Transverse colon (tissue), 4 donors: ENCODE data around the gene TENT5C. TPM values are rescaled to one million over a fixed set of nuclear protein-coding genes. Genes with fewer than 3 reads are reported as not detected.
A peak's percentile ranks its signal among the peaks of the same experiment; 100 is the strongest.

Experiments used
- DNase-seq: peaks from one replicate; pipeline ENCODE4 v3.0.0-alpha.2; 2019
- H3K27ac ChIP-seq, 4 donors: fragments of 200-600 bp; sonication (generic); 2 replicates each; pipeline ENCODE4 v1.5.1; 2016 to 2018; ENCODE audit warnings: inconsistent platforms in 4 of 4
- H3K27me3 ChIP-seq: fragments of 200-600 bp; sonication (generic); 2 replicates; pipeline ENCODE4 v1.5.1; 2017; ENCODE audit warnings: inconsistent platforms
- H3K36me3 ChIP-seq, 4 donors: fragments of 200-600 bp; sonication (generic); 2 replicates each; pipeline ENCODE4 v1.5.1; 2017 to 2019; ENCODE audit warnings: inconsistent platforms in 4 of 4
- H3K4me1 ChIP-seq, 4 donors: fragments of 200-600 bp; sonication (generic); 2 replicates each; pipeline ENCODE4 v1.5.1; 2017 to 2020; ENCODE audit warnings: inconsistent platforms in 4 of 4
- H3K4me3 ChIP-seq, 4 donors: fragments of 200-600 bp; sonication (generic); 1 replicate in 1 of 4; 2 replicates in 3 of 4; pipeline versions ENCODE4 v1.5.1 to v1.6.1; 2017 to 2019; ENCODE audit warnings: inconsistent platforms in 4 of 4
- H3K9me3 ChIP-seq, 2 donors: fragments of 200-600 bp; sonication (generic); 2 replicates each; pipeline ENCODE4 v1.5.1; 2017 to 2019; ENCODE audit warnings: inconsistent platforms in 2 of 2
- EP300 ChIP-seq: sonication (generic); formaldehyde crosslinking; IDR thresholded peaks from one replicate; pipeline ENCODE4 v1.6.1; 2017; ENCODE audit warnings: antibody characterized with exemption, low read depth
- POLR2A ChIP-seq: fragments of 450-650 bp; IDR thresholded peaks from one replicate; pipeline ENCODE4 v1.6.1; 2016; ENCODE audit warnings: antibody characterized with exemption, mild to moderate bottlenecking, moderate library complexity
- POLR2AphosphoS5 ChIP-seq, 3 donors: sonication (generic); formaldehyde crosslinking; IDR thresholded peaks; one replicate each; pipeline ENCODE4 v1.6.1; 2016; ENCODE audit warnings: antibody characterized with exemption in 3 of 3
- WGBS, 2 donors: methylation state at CpG; one replicate each; pipeline ENCODE4 v1.1.5; 2018; ENCODE audit warnings: low coverage in 1 of 2; 5-methylcytosine and 5-hydroxymethylcytosine counted together
- in situ Hi-C, 4 donors: fragments of 200-750 bp; cut with MboI; loops; one replicate each; pipeline versions ENCODE4 v1.15.0 to v1.15.1; 2017; ENCODE audit warnings: low sequenced_read_pairs in 3 of 4, low pct_ligation_motif_present in 1 of 4, low pct_unique_long_range_greater_than_20kb in 1 of 4
- intact Hi-C: fragments of 100-400 bp; cut with DNase I; formaldehyde crosslinking; loops from one replicate; pipeline ENCODE4 v1.15.1; 2023; ENCODE audit warnings: low total_unique reads
- total RNA-seq, 4 donors: library from RNA; depleted of rRNA; stranded (reverse); fragments of >200 nt; gene quantifications; one replicate each; pipeline ENCODE4 v1.1.0, GENCODE V29; 2016
- TF ChIP-seq, protein P1 (sequence below), 5 experiments: fragments of 200-600 bp in 3 of 5; fragments of 450-650 bp in 2 of 5; sonication (generic) in 3 of 5; IDR thresholded peaks; 1 replicate in 2 of 5; 2 replicates in 3 of 5; pipeline ENCODE4 v1.5.1; 2016 to 2017; ENCODE audit warnings: antibody characterized with exemption in 5 of 5, inconsistent platforms in 3 of 5, mild to moderate bottlenecking in 2 of 5, moderate library complexity in 1 of 5

The TENT5C gene
- total RNA-seq, 4 donors from 2014 or later: 3.4 to 30.8 (median 18.1) TPM

DNA sequence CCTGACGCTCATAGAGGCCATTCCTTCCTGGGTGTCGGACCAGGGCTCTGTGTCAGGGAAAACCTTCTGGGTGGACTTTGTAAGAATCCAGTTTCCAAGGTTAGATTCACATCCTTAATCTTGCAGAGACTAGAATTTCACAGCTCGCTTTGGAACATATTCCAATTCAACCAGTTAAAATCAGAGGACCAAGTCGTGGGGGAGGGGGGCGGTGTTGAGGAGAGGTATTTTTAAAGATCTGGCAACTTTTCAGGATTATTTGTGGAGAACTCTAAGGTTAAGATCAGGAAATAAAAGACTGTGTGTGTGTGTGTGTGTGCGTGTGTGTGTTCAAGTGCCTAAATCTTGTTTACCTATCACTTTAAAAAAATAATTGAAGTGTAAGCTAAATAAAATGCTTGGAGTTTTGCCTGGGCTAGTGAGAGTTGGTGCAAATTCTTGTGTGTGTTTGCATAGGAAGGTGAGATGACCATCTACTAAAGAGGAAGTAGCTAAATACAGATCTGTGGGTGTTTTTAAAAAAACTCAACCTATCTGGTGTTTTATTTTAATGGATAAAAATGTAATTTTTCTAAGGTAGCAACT is 21.8 kb downstream of the TENT5C start:
- no peaks in the 10 kb centered on the region for H3K36me3 ChIP-seq
- no peak overlapping the region for H3K4me3 ChIP-seq
- no peaks in the 10 kb centered on the region for H3K27me3 ChIP-seq
- in situ Hi-C loops (no loop called here), intact Hi-C loops (no loop called here)
- H3K9me3 ChIP-seq: no peaks in the 10 kb centered on the region
- H3K4me1 ChIP-seq: no peaks in the 10 kb centered on the region
- TF ChIP-seq, protein P1, sequence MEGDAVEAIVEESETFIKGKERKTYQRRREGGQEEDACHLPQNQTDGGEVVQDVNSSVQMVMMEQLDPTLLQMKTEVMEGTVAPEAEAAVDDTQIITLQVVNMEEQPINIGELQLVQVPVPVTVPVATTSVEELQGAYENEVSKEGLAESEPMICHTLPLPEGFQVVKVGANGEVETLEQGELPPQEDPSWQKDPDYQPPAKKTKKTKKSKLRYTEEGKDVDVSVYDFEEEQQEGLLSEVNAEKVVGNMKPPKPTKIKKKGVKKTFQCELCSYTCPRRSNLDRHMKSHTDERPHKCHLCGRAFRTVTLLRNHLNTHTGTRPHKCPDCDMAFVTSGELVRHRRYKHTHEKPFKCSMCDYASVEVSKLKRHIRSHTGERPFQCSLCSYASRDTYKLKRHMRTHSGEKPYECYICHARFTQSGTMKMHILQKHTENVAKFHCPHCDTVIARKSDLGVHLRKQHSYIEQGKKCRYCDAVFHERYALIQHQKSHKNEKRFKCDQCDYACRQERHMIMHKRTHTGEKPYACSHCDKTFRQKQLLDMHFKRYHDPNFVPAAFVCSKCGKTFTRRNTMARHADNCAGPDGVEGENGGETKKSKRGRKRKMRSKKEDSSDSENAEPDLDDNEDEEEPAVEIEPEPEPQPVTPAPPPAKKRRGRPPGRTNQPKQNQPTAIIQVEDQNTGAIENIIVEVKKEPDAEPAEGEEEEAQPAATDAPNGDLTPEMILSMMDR (IDR thresholded peaks at IDR 0.05): no peak
- TF ChIP-seq POLR2A (no peak), EP300 (no peak), POLR2AphosphoS5 (IDR thresholded peaks at IDR 0.05) (no peak)
- DNase-seq: no peak
- 71 to 77% methylated on average over 5 to 6 of the region's 6 CpGs for WGBS, 2 donors
- no peak overlapping the region for H3K27ac ChIP-seq

DNA sequence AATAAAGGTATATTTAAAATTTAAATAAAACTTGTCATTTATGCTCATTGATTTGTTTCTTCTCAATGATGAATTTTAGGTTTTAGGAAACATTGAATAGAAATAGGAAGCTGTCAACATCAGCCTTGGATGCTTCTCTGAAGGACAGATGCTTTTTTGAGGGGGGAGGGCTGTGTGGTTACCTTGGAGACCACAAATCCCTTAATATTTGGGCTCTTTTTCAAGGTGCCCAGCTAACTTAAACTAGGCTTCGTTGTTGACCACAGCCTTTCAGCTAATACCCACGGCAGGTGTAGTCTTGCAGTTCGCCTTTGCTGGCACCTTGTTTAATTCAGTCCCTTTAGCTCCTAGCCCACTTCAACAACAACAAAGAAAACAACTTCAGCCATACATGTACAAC is 22.5 kb downstream of the TENT5C start:
- in situ Hi-C loops (no loop called here), intact Hi-C loops (no loop called here)
- no peaks in the 10 kb centered on the region for H3K9me3 ChIP-seq
- H3K27ac ChIP-seq: no peak overlapping the region
- no peak for DNase-seq
- no peak overlapping the region for H3K4me3 ChIP-seq
- H3K4me1 ChIP-seq: no peaks in the 10 kb centered on the region
- 83 to 100% methylated on average over 1 to 3 of the region's 3 CpGs for WGBS, 2 donors
- H3K27me3 ChIP-seq: no peaks in the 10 kb centered on the region
- no peaks in the 10 kb centered on the region for H3K36me3 ChIP-seq
- TF ChIP-seq POLR2A: no peak
- TF ChIP-seq, protein P1 (IDR thresholded peaks at IDR 0.05): no peak
- TF ChIP-seq EP300: no peak
- TF ChIP-seq POLR2AphosphoS5 (IDR thresholded peaks at IDR 0.05): no peak

DNA sequence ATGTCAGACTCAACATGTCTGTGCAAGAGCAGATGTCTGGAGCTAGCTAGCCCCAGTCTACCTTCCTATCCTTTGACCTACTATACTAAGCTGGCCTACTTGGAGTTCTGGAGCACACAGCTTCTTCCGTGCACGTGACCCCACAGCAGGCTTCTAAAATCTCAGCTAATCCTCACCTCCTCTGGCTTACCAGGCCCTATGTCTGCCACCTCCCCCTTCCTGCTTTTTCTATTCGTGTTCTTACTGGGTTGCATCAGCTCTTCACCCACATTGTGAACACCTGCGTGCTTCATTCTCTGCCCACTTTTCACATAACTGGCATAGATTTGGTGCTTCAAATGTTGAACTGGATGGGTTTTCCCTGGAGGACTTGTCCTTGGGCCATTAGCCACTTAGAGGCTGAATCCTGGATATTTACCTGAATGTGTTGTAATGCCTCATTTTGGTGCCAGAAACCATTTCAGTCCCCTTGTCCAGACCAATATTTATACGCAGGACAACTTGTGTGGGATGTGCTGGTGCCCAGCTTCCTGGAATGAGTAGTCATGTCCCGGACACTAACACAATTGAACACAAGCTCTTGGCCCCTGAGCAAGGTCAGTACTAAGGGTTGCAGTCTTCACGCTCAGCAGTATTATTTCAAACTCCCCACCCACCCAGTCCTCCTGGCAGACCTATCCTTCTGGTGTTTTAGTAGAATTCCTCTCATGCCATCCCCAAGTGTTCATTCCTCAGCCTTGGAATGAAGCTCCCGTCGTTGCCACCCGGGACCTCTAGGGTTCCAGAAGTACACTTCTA is 24.0 kb downstream of the TENT5C start:
- TF ChIP-seq, protein P1 (IDR thresholded peaks at IDR 0.05): no peak
- no peak for TF ChIP-seq POLR2A
- TF ChIP-seq EP300: no peak
- no peak for TF ChIP-seq POLR2AphosphoS5 (IDR thresholded peaks at IDR 0.05)
- peak overlapping the region in 2 of 4 donors; percentile 33 to 54 for H3K27ac ChIP-seq
- no peak overlapping the region for H3K4me3 ChIP-seq
- in situ Hi-C loops: no loop called here
- WGBS, 2 donors: 89% methylated on average over 7 to 10 of the region's 10 CpGs
- no peaks in the 10 kb centered on the region for H3K36me3 ChIP-seq
- intact Hi-C loops: no loop called here
- H3K27me3 ChIP-seq: no peaks in the 10 kb centered on the region
- no peaks in the 10 kb centered on the region for H3K4me1 ChIP-seq
- DNase-seq: no peak
- no peaks in the 10 kb centered on the region for H3K9me3 ChIP-seq

DNA sequence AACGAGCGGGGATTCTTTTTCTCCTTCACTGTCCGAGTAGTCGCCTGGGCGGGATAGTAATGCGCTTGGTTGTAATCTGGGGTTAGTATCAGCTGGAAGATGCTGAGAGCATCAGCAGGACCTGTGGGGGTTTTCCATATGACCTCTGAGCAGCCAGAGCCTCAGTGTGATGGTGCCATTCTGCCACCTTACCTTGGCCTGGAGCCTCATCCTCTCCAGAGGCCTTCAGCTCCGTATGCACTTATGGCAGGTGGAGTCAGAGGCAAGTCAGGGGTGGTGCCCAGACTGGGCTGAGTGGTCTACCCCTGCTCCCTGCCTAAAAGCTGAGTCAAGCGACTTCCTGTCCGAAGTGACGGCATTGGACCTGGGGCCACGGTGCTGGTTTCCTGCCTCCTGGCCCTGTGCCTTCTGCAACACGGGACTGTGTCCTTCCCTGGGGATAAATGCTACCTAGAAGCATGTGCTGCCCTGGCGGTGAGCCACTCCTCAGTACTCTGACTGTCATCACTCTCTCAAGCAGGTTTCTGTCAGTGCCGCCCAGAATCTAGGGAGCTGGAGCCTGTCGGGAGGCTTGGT is 24.7 kb downstream of the TENT5C start:
- no peaks in the 10 kb centered on the region for H3K4me1 ChIP-seq

More for the DNA sequence above, 24.7 kb downstream of the TENT5C start:
- H3K27me3 ChIP-seq: no peaks in the 10 kb centered on the region
- no peak for DNase-seq
- H3K4me3 ChIP-seq: no peak overlapping the region
- 92 to 93% methylated on average over 6 to 15 of the region's 15 CpGs for WGBS, 2 donors
- intact Hi-C loops (no loop called here), in situ Hi-C loops (no loop called here)
- H3K9me3 ChIP-seq: no peaks in the 10 kb centered on the region
- TF ChIP-seq, protein P1 (IDR thresholded peaks at IDR 0.05): no peak
- TF ChIP-seq EP300: no peak
- TF ChIP-seq POLR2AphosphoS5 (IDR thresholded peaks at IDR 0.05): no peak
- no peak for TF ChIP-seq POLR2A
- H3K27ac ChIP-seq: peak overlapping the region in 2 of 4 donors; percentile 48 to 54
- H3K36me3 ChIP-seq: no peaks in the 10 kb centered on the region
